ENCODE measurements around the gene SP6.

Gene SP6

DNA sequence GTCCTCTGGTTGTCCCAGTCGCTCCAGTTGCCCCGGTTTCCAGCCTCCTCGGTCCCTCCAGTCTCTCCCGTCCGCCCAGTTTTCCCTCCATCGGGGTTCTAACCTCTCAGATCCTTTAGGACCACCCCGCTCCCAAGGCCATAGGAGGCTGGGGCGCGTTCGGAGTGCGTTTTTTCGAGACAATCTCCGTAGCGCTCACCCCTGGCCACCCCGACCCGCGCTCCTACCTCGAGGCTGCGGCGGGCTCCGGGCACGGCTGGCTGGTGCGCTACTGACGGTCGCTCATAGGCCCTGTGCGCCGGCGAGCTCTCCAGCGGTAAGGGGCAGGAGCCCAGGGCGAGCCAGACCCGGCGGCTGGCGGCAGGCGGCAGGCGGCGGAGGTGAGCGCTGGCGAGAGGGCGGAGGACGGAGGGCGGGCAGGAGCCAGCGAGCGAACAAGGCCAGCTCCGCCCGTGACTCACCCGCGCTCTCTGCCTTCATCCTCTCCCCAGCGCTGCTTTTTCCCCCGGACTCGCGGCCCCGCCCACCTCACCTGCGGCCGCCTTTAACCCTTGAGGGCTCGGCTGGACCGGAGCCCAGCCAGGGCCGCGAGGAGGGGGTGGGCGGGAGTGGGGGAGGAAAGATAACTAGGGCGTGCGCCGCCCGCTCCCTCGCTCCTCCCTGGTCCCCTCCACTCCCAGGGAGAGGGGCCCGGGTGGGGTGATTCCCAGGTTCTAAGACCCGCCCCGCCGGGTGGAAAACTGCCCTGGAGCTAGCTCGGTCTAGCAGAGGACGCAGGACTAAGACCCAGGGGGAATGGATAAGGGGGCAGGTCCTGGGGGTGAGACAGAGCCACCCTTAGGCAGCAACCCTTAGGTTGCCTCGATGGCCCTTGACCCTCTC is at the start of gene SP6:
Gene SP6, minus strand, starts transcription at position 472 of the 882 bp plus-strand sequence. CDS start 2,734 bp downstream, outside the sequence.
- DNase-seq: peak; percentile 86

DNA sequence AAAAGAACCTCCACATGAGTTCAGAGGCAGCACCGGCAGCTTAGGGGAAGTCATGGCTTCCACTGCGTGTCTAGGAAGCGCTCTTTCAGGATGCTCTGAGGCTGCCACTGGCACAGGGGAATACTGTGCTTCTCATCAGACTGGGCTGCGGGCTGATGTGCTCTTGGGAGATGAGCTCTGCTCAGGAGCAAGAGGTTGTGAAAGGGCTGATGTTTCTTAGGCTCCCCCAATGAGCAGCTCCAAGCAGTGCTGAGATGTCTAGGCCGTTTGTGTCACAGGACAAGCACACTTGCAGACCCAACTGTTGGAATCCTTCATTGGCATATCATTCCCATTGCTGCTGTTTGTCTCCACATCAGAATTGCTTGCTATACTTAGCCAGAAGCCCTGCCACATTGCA is 48.7 kb upstream of the SP6 start:
- DNase-seq: no peak

DNA sequence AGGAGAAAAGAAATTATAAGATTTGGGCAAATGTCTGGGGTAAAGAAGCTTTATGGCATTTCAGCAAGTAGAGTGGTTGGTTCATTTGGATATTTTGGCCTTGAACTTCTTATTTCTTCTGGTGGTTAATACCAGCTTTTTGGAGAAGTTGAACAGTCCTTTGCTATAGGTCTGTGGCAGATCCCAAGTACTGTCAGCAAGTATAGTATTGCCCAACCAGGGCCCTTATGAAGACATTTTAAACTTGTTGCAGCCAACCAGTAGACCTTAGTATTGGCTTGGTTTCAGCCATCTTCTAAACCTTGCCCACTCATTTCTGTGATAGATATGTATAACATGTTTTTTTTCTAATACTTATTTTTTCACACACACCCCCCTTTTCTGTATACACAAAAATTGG is 47.3 kb upstream of the SP6 start:
- DNase-seq: no peak

DNA sequence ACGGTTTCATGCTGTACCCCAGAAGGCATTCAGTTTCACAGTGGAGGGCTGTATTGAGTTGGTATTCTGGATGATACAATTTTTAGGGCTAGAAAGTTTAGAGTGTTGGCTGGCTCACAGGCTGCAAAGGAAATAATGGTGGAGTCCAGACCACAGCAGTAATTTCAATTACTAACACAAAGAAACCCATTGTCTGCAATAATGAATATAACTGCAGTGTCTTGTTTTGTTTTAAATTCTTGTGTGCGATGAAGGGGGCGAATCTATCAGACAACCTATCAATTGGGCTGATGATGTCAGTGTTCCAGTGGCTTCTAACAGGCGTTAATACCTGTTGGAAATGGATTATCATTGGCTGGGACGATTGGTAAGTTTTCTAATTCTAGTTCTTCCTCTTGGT is 46.6 kb upstream of the SP6 start:
- no peak for DNase-seq

DNA sequence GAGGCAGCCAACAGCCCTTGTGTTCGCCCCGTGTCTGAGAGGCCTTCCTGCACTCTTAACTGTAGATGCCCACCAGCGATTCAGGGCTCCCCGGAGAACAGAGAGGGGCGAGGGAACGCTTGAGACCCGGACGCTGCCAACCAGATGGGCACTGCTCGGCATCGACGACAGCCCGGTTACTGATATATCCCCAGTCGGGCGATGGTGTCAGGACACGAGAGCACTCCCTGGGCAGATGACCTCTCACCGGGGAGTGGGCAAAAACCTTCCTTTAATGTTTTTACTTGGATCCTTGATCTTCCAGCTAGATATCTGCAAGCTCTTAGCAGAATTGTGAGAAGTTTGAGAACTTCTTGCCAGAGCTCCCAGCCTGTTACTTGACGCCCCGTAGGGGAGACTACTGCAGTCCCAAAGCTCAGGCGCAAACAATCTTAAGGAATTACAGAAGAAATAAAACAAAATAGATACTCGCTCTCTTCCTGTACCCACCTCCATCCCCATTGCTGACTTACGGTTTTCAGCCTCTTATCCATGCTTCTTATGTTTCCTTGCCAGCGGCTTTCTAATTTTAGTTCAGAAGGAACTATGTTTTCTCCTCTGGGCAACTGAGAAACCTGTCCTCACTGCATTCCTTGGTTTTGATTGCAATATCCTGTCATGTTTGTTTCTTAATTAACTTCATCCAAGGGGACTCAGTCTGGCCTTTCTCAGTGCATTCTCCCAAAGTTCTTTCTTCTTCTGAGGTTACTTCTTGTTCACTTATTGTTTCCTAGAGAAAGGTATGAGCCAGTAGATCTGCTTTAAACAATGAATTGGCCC is 45.9 kb upstream of the SP6 start:
- no peak for DNase-seq

DNA sequence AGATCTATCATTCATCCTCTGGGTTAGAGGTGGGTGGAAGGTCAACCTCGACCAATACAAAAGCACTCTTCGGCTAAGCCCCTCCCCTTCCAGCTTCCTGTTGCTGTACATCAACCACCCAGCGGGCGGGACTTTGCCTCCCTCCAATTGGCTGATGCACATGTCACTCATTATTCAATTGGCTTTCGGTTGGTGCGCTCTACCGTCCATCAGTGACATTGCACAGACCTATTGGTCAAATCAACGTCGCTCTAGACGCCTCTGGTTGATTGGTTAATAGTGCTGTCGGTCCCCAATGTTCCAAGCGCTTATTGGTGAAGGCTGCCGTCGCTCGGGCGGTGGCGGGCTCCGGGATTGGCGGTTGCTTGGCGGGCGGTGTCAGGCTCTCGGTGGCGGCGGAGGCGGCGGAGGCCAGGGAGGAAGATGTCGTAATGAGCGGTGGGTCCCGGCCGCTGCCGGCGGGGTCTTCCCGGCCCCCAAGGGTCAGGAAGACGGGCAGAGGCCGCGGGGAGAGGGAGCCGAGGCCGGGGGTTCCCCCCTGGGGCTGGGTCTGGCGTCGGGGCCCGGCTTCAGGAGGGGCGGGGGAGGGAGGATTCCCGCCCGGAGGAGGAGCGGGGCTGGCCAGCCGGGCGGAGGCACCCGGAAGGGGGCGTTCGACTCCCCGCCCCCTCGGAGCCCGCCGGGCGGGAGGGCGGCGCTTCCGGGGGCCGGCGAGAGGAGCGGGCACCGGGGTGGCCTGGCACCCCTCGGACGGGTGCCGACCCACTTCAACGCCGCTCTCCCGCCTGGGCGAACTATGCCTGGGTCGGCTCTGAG is 45.1 kb upstream of the SP6 start, which contains the start of gene SP2:
Gene SP2, plus strand, starts transcription at position 381 of the 816 bp plus-strand sequence. Its CDS starts 51 bp downstream, at position 432.
- peak; percentile 100 for DNase-seq

DNA sequence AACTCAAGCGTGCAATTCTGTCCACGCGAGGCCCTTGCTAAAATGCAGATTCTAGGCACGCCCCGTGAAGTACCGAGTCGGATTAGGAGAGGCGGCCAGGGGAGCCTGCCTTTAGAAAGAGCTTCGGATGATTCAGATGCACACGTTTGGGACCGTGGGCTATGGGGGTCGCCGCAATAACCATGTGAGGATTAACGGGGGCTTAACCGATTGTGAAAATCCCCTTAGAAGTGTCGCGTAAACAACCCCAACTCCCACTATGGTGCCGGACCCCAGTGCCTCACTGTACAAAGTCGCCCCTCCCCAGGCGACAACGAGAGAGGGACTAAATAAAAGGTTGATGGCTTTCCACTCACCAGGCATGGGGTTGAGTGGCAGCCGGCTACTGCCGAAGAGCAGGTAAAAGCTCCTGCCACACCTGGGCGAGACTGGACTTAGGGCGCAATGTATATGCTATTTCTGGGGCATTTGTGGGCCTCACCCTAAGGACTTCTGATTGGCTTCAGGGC is 44.4 kb upstream of the SP6 start:
- no peak for DNase-seq

DNA sequence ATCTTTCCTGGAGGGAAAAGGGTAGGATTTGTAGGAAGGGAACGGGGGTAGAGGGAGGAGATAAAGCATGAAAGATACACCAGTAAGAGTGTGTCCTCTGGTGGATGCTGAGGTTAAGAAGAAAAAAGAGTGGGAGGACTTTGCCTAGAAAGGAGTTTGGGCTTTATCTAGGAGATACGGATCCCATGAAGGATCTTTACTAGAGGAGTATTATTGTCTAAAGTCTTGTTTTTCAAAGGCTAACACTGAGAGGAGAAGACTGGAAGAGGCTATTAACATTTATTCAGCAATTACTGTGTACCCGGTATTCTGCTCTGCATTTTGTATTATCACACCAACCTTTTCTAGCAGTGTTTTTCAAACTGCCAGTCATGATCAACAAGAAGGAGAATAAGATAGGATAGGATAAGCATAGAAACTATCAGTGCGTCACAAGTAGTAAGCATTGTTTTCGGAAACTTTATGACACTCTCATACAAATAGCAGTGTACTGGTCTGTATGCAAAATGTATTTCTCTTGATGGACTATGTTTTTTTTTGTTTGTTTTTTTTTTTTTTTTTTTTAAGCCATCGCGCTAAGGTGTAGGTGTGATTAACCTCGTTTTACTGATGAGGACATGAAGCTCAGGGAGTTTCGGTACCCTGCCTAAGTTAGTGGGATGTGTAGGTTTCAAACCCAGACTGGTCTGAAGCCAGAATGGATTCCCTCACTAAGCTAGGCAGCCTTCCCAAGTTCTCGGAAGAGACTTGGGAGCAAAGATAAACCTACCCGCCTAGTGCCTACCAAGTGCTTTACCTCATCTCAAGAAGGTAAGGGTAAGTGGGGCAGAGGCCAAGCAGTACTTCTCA is 43.8 kb upstream of the SP6 start:
- DNase-seq: no peak

DNA sequence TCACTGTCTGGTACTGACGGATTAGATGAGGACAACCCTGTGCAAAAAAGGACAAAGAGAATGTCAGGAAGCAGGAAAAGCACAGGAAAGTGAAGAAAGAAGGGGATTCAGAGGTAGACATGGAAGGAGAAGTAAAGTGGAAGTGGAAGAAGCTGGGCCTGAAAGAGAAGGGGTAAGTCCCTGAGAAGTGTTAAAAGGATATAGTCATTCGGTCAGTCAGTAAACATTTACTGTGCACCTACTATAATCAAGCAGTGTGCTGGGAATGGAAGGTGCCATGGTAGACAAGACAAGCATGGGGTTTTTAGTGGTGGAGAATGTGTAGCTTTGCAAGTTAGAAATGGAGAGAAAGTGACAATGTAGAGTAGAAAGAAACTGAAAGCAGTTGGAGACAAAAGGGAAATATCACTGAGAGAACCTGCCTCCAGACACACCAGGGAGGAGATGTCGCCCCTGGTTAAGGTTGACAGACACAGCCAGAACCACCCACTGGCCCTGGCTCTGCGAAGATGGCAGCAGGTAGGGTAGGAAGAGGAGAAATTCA is 40.7 kb upstream of the SP6 start:
- no peak for DNase-seq

DNA sequence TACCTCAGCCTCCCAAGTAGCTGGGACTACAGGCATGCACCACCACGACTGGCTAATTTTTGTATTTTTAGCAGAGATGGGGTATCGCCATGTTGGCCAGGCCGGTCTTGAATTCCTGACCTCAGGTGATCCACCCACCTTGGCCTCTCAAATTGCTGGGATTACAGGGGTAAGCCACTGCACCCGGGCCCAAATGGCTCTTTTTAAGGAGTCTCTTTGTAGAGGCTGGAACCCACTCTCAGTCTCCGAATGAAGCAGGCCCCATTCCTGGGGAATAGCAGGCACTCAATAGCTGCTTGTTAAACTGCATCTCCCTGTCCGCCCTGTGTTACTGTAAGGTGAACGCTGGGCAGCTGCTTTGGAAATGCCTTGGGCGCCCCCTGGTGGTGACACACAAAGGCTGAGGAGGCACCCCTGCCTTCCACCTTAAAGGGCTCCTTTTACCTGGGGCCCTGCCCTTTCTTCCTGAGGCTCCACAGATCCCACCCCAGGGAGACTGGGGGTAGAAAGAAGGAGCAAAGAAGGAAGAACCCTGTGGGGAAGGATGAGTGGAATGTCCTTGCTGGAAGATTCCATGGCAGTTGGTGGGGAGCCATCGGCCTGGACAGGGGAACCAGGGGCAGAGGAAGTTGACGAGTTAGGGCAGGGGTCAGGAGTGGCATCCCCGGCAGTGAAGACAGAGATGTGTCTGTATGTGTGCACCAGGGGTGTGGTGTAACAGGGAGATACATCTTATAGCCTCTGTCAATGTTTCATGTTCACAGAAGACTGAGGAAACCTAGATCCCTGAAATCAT is 39.0 kb upstream of the SP6 start:
- peak; percentile 98 for DNase-seq

DNA sequence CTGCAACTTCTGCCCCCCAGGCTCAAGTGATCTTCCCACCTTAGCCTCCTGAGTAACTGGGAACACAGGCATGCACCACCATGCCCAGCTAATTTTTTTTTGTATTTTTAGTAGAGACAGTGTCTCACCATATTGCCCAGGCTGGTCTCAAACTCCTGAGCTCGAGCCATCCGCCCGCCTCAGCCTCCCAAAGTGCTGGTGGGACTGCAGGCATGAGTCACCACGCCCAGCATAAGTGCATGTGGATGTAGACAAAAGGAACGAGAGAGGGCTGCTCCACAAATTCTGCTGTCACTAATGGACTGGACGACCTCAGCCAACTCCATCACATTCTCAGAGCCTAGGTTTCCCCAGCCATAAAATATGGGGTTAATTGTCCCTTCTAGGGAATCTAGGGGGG is 37.3 kb upstream of the SP6 start:
- DNase-seq: no peak

DNA sequence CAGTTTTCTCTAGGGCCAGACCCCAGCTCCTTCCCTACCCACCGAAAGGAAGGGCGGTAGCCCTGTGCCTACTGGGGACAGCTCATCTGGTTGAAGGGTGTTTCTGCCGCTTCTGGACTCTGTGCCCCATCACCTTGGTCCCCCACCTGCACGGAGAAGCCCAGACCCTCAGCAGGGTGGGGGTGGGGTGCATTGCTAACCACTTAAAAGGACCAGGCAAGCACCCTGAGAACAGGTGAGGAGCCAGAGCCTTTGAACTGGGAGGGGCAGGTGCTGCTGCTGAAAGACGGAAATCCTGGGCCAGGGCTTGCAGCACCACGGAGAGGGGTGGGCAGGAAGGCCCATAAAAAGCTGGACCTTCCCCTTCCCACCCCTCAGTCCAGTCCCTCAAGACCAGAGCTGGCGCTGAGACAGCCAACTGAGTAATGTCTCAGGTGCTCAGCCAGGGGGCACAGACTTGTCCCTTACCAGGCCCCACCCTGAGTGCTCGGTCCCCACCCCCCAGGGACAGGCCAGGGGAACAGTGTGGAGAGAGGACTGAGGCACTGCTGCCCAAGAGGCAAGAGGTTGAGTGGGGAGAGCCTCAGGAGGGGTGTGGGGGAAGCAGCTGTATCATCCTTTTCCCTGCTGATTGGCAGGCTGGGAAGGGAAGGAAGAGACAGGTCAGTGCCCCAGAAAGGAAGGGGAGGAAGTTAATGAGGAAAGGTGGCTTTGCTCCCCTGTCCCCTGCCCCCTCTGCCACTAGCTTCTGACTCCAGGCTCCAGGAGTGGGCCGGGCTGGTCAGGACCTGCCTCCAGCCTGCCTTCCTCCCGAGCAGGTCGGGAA is 34.2 kb upstream of the SP6 start:
- no peak for DNase-seq

DNA sequence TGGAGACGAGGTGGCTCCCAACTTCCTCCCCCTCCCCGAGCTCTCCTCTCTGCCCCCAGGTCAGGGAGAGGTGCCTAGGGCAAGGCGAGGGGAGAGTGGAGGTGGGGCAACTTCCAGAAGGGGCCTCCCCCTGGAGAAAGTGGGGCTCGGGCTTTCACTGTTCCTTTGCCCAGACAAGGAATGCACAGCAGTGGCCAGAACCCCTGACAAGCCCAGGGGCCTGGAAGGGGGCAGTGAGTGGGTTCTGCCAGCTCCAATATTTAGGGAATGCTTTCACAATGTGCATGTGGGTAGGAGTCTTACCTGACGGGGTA is 33.4 kb upstream of the SP6 start:
- no peak for DNase-seq

DNA sequence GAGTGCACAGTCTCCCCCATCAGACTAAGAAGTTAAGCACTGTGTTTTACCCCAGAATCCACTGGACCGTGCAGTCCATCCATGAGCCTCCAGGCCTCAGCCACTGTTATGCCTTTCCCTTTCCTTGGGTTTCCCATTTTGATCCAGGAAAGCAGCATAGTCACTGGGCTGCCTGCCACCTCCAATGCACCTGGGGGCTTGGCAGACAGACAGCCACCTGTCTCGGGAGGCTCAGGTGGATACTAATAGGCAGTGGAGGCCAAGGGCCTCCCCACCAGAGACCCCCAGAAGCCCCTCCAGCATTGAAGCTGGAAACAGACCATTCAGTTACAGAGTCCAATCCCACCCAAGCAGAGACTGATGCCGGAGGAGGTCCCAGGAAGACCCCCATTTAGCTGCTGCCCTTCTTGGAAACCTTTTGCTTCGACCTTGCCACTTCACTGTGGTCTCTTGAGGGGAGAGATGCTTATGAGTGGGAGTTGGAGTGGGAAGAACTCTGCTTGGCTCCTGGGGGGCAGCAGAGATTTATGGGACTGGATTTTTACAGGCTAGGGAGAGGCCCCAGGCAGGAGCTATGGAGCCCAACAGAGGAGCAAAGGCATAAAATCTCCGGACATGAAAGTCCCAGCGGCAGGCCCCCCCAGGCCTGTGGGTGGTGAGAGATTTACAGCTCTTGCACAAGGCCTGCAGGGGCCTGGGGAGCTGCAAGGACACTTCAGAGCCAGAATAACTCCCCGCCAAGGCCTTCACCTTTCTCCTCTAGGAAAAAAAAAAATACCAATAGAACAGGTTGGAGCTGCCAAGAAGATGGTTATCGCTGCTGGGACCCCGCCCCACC is 32.8 kb upstream of the SP6 start:
- no peak for DNase-seq

DNA sequence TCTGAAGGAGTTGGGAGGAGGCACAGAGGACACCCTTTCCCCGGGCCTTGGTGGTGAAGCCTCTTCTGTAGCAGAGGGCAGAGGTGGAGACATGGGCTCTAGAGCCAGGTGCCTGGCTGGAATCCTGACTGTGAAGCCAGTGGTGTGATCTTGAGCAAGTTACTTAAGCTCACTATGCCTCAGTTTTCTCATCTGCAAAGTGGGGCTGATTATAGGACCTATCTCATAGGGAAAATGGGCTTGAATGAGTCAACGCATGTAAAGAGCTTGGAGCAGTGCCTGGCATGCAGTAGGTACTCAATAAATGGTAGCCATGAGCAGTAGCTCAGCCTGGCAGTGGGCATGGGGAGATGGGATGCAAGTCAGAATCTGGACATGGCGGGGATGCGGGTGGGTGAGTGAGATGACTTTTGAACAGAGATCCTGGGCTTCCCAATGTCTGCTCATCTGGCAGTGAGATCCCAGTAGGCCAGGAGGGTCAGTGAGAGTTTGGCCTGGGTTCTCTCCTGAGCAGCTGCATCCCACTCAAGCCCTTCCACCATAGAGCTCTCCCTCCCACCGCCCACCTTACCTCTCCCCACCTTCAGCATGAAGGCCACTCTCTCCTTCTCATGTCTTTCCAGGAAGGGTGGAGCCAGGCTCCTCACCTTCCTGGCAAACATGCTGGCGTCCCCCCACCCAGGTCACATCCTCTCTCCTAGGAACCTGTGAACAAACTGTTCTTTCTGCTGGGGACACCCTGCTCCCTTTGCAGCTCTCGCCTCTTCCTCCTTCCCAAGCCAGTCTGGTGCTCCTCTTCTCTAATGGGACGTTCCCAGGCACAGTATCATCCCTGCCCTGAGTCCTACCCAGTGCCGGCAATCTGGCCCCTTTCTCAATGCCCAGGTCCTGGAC is 32.0 kb upstream of the SP6 start:
- no peak for DNase-seq

DNA sequence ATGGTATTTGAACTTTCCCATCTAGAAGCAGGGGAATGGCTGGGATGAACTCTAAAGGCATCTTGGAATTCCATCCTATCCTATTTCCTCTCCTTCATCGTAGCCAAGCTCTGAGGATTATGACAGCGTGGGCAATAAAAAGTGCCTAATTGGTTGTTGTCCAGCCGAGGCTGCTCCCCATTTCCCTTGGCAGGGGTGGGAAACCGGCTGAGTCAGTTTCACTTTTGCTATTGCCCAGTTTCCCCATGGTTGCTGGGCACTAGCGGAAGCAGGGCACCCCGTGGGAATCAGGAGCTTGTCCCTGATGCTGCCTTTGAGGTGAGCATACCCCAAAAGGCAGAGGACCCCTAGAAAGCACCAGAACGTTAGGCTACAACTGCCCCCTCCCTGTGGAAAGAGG is 31.3 kb upstream of the SP6 start:
- DNase-seq: no peak

DNA sequence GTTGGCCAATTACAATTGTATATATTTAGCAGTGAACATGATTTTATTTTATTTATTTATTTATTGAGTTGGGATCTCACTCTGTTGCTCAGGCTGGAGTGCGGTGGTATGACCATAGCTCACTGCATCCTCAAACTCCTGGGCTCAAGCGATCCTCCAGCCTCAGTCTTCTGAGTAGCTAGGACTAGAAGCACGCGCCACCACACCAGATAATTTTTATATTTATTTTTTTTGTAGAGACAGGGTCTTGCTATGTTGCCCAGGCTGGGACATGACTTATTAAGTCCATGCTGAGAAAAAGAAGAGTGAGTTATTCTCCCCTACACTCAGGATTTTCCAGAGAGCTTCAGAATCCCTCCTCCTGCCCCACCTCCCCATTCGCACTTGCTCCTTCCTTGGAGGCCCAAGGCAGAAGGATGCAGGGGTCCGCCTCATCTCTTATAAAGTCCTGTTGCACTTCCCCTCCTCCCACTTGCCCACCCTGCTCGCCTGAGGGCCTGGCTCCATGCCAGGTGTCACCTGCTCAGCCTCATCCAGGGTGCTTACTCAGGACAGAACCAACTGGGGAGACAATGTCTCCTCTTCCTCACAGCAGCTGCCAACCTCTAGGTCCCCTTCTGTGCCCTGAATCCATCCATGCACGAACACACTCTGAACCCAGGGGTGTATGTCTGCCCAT is 29.0 kb upstream of the SP6 start:
- no peak for DNase-seq
